Measurements from ENCODE around the gene NTRK3. TPM values are rescaled to one million over a fixed set of nuclear protein-coding genes. Genes with fewer than 3 reads are reported as not detected.
A peak's percentile ranks its signal among the peaks of the same experiment; 100 is the strongest.

The NTRK3 gene
- total and polyA plus RNA-seq, 4 experiments from 2014 or later: 0.67 TPM; not detected in 3

- intact Hi-C loops (cut with micrococcal nuclease): no loop called here
- Histone ChIP-seq H3K4me1 (ENCODE audit: insufficient read depth, low read length) (no peaks in the 10 kb centered on the region), H3K27me3 (ENCODE audit: insufficient read depth, low read length) (no peaks in the 10 kb centered on the region), H3K36me3 (ENCODE audit: insufficient read depth, low read length) (no peaks in the 10 kb centered on the region), H3K27ac (ENCODE audit: low read depth, low read length) (no peak overlapping the region), H3K9me3 (ENCODE audit: control insufficient read depth in 1 of 2, low read length in 2 of 2) (no peaks in the 10 kb centered on the region), H3K4me3 (ENCODE audit: low read length in 2 of 2) (no peak overlapping the region)
- Mint-ChIP-seq H3K4me1 (no peaks in the 10 kb centered on the region), H3K27ac (no peak overlapping the region), H3K4me3 (no peak overlapping the region), H3K27me3 (peaks cover 0 to 1% of the 10 kb centered on the region in 2 donors), H3K9me3 (peaks cover 0 to 1% (median 0%) of the 10 kb centered on the region in 8 donors), H3K36me3 (no peaks in the 10 kb centered on the region)
- DNase-seq: no peak
- POLR2A ChIA-PET (ENCODE audit: partially characterized antibody): no interaction called here
- CTCF ChIA-PET (ENCODE audit: partially characterized antibody): no interaction called here
These were observed 301.7 kb downstream of the NTRK3 start for GRCh38 chr15:87954793-87955192.

GRCh38 chr15:87952736-87953287 is 303.7 kb downstream of the NTRK3 start:
- Mint-ChIP-seq H3K4me3 (no peak overlapping the region), H3K36me3 (no peaks in the 10 kb centered on the region), H3K4me1 (no peaks in the 10 kb centered on the region), H3K9me3 (peaks cover 0 to 1% (median 0%) of the 10 kb centered on the region in 8 donors), H3K27me3 (no peaks in the 10 kb centered on the region), H3K27ac (no peak overlapping the region)
- Histone ChIP-seq H3K27me3 (ENCODE audit: insufficient read depth, low read length) (no peaks in the 10 kb centered on the region), H3K4me3 (ENCODE audit: low read length in 2 of 2) (no peak overlapping the region), H3K27ac (ENCODE audit: low read depth, low read length) (no peak overlapping the region), H3K36me3 (ENCODE audit: insufficient read depth, low read length) (no peaks in the 10 kb centered on the region), H3K9me3 (ENCODE audit: control insufficient read depth in 1 of 2, low read length in 2 of 2) (no peaks in the 10 kb centered on the region), H3K4me1 (ENCODE audit: insufficient read depth, low read length) (no peaks in the 10 kb centered on the region)
- ChIA-PET POLR2A (ENCODE audit: partially characterized antibody) (no interaction called here), CTCF (ENCODE audit: partially characterized antibody) (no interaction called here)
- DNase-seq: no peak
- intact Hi-C loops (cut with micrococcal nuclease): no loop called here

- CTCF ChIA-PET (ENCODE audit: partially characterized antibody): no interaction called here
These were observed 306.8 kb downstream of the NTRK3 start for GRCh38 chr15:87949575-87950223.

GRCh38 chr15:87949151-87949574 is 307.4 kb downstream of the NTRK3 start:
- no peaks in the 10 kb centered on the region for H3K4me1 ChIP-seq (ENCODE audit: insufficient read depth, low read length)
- Mint-ChIP-seq H3K27ac (no peak overlapping the region), H3K36me3 (no peaks in the 10 kb centered on the region), H3K27me3 (peaks cover 0 to 2% of the 10 kb centered on the region in 2 donors), H3K4me1 (no peaks in the 10 kb centered on the region), H3K9me3 (peaks cover 0 to 1% (median 0%) of the 10 kb centered on the region in 8 donors), H3K4me3 (no peak overlapping the region)
- no peaks in the 10 kb centered on the region for H3K36me3 ChIP-seq (ENCODE audit: insufficient read depth, low read length)
- no peaks in the 10 kb centered on the region for H3K9me3 ChIP-seq (ENCODE audit: control insufficient read depth in 1 of 2, low read length in 2 of 2)
- no peak for DNase-seq
- POLR2A ChIA-PET (ENCODE audit: partially characterized antibody): no interaction called here
- no peak overlapping the region for H3K27ac ChIP-seq (ENCODE audit: low read depth, low read length)
- no peak overlapping the region for H3K4me3 ChIP-seq (ENCODE audit: low read length in 2 of 2)
- no peaks in the 10 kb centered on the region for H3K27me3 ChIP-seq (ENCODE audit: insufficient read depth, low read length)
- CTCF ChIA-PET (ENCODE audit: partially characterized antibody): no interaction called here
- intact Hi-C loops (cut with micrococcal nuclease): no loop called here

More at GRCh38 chr15:87949575-87950223, 306.8 kb downstream of the NTRK3 start:
- H3K27me3 ChIP-seq (ENCODE audit: insufficient read depth, low read length): no peaks in the 10 kb centered on the region
- Mint-ChIP-seq H3K36me3 (no peaks in the 10 kb centered on the region), H3K4me1 (no peaks in the 10 kb centered on the region), H3K9me3 (peaks cover 0 to 1% (median 0%) of the 10 kb centered on the region in 8 donors), H3K27ac (no peak overlapping the region), H3K27me3 (peaks cover 0 to 2% of the 10 kb centered on the region in 2 donors), H3K4me3 (no peak overlapping the region)
- no peaks in the 10 kb centered on the region for H3K36me3 ChIP-seq (ENCODE audit: insufficient read depth, low read length)
- DNase-seq: no peak
- H3K27ac ChIP-seq (ENCODE audit: low read depth, low read length): no peak overlapping the region
- POLR2A ChIA-PET (ENCODE audit: partially characterized antibody): no interaction called here
- no peak overlapping the region for H3K4me3 ChIP-seq (ENCODE audit: low read length in 2 of 2)
- intact Hi-C loops (cut with micrococcal nuclease): no loop called here
- no peaks in the 10 kb centered on the region for H3K9me3 ChIP-seq (ENCODE audit: control insufficient read depth in 1 of 2, low read length in 2 of 2)
- H3K4me1 ChIP-seq (ENCODE audit: insufficient read depth, low read length): no peaks in the 10 kb centered on the region

- no peak for DNase-seq
- Histone ChIP-seq H3K27me3 (ENCODE audit: insufficient read depth, low read length) (no peaks in the 10 kb centered on the region), H3K9me3 (ENCODE audit: control insufficient read depth in 1 of 2, low read length in 2 of 2) (no peaks in the 10 kb centered on the region), H3K4me3 (ENCODE audit: low read length in 2 of 2) (no peak overlapping the region), H3K27ac (ENCODE audit: low read depth, low read length) (no peak overlapping the region), H3K4me1 (ENCODE audit: insufficient read depth, low read length) (no peaks in the 10 kb centered on the region), H3K36me3 (ENCODE audit: insufficient read depth, low read length) (no peaks in the 10 kb centered on the region)
- no peaks in the 10 kb centered on the region for H3K36me3 Mint-ChIP-seq
- peaks cover 0 to 2% of the 10 kb centered on the region in 2 donors for H3K27me3 Mint-ChIP-seq
- H3K4me3 Mint-ChIP-seq: no peak overlapping the region
- peaks cover 0 to 1% (median 0%) of the 10 kb centered on the region in 8 donors for H3K9me3 Mint-ChIP-seq
- intact Hi-C loops (cut with micrococcal nuclease): no loop called here
- POLR2A ChIA-PET (ENCODE audit: partially characterized antibody): no interaction called here
- CTCF ChIA-PET (ENCODE audit: partially characterized antibody): no interaction called here
- no peaks in the 10 kb centered on the region for H3K4me1 Mint-ChIP-seq
- H3K27ac Mint-ChIP-seq: peak overlapping the region in 1 of 7 donors; percentile 32
These were observed 309.0 kb downstream of the NTRK3 start for GRCh38 chr15:87947560-87947959.

- no peak overlapping the region for H3K27ac ChIP-seq (ENCODE audit: low read depth, low read length)
- no peaks in the 10 kb centered on the region for H3K27me3 ChIP-seq (ENCODE audit: insufficient read depth, low read length)
- intact Hi-C loops (cut with micrococcal nuclease): no loop called here
- no peaks in the 10 kb centered on the region for H3K36me3 Mint-ChIP-seq
- H3K27ac Mint-ChIP-seq: no peak overlapping the region
- peaks cover 0 to 2% of the 10 kb centered on the region in 2 donors for H3K27me3 Mint-ChIP-seq
- H3K4me1 ChIP-seq (ENCODE audit: insufficient read depth, low read length): no peaks in the 10 kb centered on the region
- CTCF ChIA-PET (ENCODE audit: partially characterized antibody): no interaction called here
- POLR2A ChIA-PET (ENCODE audit: partially characterized antibody): no interaction called here
- no peak overlapping the region for H3K4me3 ChIP-seq (ENCODE audit: low read length in 2 of 2)
- no peaks in the 10 kb centered on the region for H3K9me3 ChIP-seq (ENCODE audit: control insufficient read depth in 1 of 2, low read length in 2 of 2)
- no peaks in the 10 kb centered on the region for H3K9me3 Mint-ChIP-seq
- no peaks in the 10 kb centered on the region for H3K4me1 Mint-ChIP-seq
- DNase-seq: no peak
- no peaks in the 10 kb centered on the region for H3K36me3 ChIP-seq (ENCODE audit: insufficient read depth, low read length)
- H3K4me3 Mint-ChIP-seq: no peak overlapping the region
These were observed 311.3 kb downstream of the NTRK3 start for GRCh38 chr15:87945246-87945645.

GRCh38 chr15:87944691-87945090 is 311.8 kb downstream of the NTRK3 start:
- Mint-ChIP-seq H3K4me3 (no peak overlapping the region), H3K36me3 (no peaks in the 10 kb centered on the region), H3K9me3 (no peaks in the 10 kb centered on the region), H3K27me3 (peaks cover 0 to 2% of the 10 kb centered on the region in 2 donors), H3K4me1 (no peaks in the 10 kb centered on the region), H3K27ac (no peak overlapping the region)
- Histone ChIP-seq H3K27me3 (ENCODE audit: insufficient read depth, low read length) (no peaks in the 10 kb centered on the region), H3K9me3 (ENCODE audit: control insufficient read depth in 1 of 2, low read length in 2 of 2) (no peaks in the 10 kb centered on the region), H3K36me3 (ENCODE audit: insufficient read depth, low read length) (no peaks in the 10 kb centered on the region), H3K4me3 (ENCODE audit: low read length in 2 of 2) (no peak overlapping the region), H3K4me1 (ENCODE audit: insufficient read depth, low read length) (no peaks in the 10 kb centered on the region), H3K27ac (ENCODE audit: low read depth, low read length) (no peak overlapping the region)
- intact Hi-C loops (cut with micrococcal nuclease): no loop called here
- no peak for DNase-seq
- ChIA-PET POLR2A (ENCODE audit: partially characterized antibody) (no interaction called here), CTCF (ENCODE audit: partially characterized antibody) (no interaction called here)

Data from CD4-positive, alpha-beta memory T cell (primary cell).